Stimulated activated CD8-positive, alpha-beta memory T cell treated with anti-CD3 and anti-CD28 coated beads, Interleukin-4, amount 100 ng/mL, for 1 hour (primary cell): ENCODE data around the gene NDST3.
"Not testable (repeated sequence)": the region's sequence is repeated elsewhere in the genome, so short reads cannot be mapped to it uniquely, and the experiment has no call there.

Experiments used
- DNase-seq, 2 donors: peaks; one replicate each; pipeline ENCODE4 v3.0.0-alpha.2; 2020; ENCODE audit warnings: low read depth in 2 of 2, low spot score in 1 of 2

NDST3 gene

DNA sequence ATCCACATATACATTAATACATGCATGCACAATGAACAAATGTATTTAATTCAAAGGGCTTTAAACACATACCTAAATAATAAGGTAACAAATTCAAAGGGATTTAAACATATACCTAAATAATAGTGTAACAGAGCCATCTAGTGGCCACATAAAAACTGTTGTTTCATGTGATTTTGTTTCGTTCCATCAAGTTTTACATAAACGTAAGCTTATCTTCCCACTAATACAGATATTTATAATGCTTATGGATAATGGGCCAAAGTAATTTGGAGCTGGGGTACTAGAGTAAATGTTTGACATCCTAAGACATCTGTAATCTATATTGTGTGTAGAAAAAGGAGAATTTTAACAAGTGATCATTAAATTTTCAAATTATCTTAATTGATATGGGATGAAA is 236.2 kb downstream of the NDST3 start:
- DNase-seq = no peak

DNA sequence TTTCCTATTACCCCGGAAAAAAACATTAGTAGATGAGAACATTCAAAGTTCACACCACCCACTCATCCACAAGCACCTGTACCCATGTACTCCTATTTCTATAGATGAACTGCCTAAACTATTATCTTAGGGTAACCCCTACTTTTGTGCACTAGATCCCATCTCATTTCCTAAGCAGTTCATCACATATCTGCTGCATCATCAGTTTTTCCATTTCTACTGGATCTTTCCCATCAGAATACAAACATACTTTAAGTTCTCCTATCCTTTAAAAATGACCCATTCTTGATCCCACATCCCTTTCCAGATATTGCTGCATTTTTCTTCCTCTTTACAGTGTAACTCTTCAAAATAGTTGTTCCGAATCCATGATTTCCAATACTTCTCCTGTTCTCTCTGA is 237.5 kb downstream of the NDST3 start:
- no peak for DNase-seq

DNA sequence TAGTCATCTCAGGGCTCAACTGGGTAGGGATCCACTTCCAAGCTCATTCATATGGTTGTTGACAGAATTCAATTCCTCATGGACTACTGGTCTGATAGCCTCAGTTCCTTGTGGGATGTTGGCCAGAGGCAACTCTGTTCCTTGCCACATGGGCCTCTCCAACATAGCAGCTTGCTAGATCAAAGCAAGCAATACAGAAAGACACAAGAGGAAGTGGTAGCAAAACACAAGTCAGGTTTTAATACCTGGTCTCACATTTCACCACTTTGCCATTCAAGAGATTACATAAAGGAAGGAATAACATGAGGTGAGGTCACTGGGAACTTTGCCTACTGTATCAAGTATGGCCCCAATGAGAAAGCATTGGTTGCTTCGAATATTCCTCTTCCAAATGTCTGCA is 239.4 kb downstream of the NDST3 start:
- no peak for DNase-seq

DNA sequence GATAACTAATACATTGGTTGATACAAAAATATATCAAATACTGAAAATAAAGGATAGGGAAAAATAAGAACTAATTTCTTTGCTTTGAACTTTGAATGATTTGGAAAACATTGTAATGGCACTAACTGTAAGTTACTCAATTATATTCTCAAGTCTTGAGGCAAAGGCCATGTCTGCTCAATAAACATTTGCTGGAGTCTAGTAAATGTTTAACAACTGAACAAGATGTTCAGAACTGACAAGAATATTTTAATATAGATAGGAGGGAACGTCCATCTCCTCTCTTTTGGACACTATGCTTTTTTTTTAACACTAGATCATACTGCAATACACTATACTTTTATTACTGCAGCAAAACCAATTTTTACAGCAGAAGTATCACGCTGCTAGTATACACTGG is 242.3 kb downstream of the NDST3 start:
- DNase-seq = no peak

DNA sequence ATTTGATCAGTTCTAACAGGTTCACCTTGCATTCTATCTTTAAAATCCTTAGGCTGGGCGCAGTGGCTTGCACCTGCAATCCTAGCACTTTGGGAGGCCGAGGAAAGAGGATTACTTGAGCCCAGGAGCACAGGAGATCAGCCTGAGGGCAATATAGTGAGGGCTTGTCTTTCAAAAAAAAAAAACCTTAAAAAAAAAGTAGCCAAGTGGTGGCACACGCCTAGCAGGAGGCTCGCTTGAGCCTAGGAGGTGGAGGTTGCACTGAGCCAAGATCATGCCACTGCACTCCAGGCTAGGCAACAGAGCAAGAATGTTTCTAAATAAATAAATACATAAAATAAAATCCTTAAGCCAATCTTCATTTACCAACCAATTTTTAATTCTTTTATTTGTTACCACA is 243.0 kb downstream of the NDST3 start:
- no peak for DNase-seq

DNA sequence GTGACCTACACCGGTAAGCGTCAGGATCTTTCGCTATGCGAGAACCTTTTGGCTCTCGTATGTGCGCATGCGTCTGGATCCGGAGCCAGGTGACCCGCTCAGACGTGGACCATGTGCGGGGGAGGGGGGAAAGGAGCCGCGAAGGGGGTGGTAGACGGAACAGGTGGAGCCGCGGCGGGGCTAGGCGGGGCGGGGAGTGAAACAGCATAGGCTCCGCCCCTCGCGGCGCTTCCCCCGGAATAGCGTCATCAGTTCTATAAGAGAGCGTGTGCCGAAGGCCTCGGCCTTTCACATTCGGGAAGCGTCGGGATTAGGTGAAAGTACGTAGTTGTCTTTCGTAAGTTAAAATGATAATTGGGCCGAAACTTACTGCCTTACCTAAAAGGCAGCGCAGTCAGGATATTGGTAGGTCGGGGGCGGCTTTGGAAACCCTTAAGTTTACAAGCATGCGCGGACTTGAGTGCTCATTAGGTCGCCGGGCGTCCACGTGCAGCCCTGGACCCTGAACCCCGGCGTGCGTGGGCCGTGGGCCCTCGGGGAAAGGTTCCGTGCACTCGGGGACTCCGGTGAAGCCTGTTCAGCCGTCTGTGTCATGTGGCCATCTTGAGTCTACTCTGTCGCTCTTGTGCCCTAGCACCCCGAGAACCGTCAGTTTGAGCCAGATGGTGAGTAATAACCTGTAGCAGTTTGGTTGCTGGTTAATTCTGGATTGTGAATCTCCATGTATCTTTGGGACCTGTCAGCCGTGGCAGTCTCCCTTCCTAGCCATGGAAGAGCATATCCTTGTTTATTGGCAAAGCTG is 244.4 kb downstream of the NDST3 start:
- DNase-seq = peak; percentile 89 to 97

DNA sequence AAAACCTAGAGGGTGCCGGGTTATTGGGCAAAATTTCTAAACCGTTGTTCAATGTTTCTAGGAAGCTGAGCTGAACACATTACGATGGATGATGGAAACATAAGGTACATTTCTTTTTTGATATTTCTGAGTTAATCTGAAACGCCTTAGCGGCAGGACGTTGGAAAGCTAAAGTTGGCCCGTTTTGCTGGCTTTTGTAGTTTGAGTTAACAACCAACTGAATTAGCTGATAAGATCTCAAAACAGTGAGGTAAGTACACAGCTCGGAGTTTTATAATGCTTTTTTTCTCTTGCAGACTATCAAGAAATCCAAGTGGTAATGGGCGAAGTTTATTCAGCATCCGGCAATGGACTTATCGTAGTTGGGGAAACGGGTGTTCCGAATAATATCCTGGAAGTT is 245.0 kb downstream of the NDST3 start:
- DNase-seq = no peak

DNA sequence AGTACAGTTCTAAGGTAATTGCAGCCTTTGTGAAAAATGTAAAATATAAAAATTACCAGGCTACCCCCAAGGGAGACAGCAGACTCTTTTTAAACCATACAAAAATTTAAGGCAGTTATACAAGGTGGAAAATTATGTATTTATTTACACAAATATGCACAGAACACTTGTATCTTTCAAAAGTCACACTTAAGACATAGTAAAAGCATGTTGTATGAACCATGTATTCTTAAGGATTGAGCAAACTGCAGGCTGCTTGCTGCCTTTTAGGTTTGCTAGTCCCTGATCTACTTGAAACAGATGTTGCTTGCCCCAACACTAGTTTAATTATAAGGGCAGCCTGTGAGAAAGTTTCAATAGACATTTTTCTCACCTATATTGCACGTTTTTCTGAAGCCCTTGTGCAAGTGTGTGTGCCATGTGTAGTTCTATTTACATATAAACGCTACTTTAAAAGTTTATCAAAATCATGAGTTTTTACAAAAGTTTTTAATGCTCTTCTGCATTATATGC is 245.7 kb downstream of the NDST3 start:
- DNase-seq = no peak

DNA sequence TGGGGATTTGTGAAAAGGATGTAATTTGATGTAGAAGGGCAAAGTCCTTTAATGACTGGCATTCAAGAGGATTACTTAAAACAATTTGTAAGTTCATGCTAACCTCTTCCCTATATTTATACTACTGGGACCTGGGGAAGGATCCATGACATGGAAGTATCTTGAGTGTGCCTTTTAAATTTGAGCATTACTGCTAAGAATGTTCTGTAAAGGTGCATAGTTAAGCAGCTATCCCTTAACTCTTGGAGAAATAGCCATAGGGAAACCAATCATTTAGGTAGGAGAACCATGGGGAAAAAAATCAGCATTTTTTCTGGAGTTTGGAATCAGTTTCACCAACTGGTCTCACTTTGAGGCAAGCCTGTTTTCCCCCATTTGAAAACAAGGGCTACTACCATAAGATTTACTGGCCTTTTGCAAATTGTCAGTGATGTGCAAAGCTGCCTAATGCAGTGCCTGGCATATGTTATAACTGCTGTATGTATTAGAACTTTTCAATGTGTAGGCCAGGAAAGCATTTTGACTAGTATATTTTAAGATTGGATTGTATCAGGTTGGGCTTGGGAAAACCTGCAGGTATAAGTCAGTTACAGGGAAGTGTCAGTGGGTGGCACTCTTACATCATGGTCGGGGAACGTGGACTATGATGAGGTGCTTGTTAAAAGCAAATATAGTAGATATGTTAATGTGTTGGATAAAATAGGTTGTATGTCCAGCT is 246.4 kb downstream of the NDST3 start:
- DNase-seq = no peak

DNA sequence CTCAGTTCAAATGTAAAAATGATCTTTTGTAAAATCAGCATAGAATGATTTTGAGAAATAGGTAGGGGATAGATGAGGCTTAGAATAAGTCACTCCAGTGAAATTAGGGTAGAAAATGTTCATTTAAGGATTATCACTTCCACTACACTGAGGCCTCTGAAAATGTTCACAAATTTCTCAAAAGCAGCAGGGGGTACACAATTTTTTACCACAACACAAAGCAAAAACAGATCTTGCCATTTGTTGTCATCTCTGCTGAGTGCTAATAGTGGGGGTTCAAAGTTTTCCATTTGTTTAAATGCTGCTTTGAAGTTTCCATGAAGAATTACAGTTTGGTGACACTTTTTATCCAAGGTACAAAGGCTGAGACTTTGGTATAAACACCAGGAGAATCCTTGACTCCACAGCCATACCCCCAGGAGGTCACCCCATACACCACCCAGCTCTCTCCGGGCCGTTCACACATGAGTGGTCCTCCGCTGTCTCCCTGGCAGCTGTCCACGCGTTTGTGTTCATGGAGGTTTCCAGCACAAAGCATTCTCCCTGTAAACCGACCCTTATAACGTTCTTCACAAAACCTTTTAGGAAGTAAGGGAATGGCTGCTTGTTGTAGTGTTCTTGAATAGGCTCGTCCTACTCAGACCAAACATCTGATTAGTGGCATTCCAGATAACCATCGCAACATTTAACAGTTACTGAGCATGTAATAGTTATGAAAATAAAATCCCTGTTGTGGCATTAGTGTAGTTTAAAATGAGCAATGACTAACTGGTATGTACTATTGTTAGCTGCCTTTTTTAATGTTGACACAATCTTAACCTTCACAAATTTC is 247.5 kb downstream of the NDST3 start:
- DNase-seq = no peak

DNA sequence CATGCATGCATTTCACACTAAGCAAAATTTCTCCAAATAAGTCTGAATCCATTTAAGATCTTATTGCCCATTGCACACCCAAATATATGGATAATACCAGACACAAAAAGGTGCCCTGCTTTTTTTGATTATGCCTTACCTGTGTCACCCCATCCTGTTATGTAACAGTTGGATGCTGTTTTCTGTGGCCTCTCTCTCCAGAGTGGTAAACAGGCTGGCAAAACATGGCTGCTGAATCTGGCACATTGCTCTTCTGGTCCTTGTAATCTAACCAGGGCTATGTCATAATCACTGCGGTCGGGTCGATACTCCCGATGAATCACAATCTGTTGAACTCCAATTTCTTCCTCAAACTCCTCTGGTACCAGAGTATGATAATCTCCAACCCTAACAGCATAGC is 248.4 kb downstream of the NDST3 start:
- DNase-seq = no peak

DNA sequence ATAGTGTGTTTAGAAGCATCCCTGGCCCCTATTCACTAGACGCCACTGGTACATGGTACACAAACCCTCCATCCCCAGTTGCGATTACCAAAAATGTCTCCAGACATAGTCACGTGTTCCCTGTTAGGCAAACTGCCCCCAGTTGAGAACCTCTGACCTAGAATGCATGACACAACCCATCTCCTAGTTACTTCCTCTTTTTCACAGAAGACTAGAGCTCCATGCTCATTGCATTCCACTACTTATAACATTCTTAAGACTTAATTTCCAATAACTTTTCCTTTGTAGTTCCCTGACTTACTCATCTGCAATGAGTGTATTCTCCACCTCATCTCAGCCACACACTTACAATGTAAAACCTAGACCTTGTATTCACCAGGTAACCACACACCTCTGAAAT is 249.9 kb downstream of the NDST3 start:
- no peak for DNase-seq

DNA sequence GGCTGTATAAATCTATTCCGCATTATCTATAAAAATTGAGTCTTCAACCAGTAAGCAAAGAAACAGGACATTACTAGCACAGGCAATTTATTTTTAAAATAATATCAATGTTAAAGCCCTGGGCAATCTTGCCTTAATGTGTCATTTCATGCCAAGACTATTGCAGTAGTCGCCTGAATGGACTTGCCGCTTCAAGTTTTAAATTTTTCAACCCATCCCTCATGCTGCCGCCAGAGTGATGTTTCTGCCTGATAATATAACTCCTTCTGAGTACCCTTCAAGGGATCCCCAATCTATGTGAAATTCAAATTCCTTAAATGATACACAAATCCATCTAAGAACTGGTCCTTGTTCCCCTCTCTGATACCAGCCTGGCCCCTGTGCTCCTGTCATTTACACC is 251.6 kb downstream of the NDST3 start:
- DNase-seq = no peak

DNA sequence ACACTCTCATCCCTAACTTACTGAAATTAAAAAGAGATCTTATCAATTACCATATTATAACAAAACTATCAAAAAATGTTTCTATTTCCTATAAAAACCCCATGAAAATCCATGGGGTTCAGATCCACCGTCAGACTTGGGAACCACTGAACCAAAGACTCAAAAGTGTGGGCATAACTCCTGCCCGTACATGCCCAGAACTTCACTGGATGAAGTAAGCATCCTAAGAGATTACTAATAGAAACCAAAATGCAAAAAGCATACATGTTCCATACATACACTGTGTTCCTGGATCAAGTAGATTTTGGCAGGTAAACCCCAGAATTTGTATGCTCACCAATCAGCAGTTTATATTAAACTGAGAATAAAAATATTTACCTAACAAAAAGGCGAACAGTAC is 252.4 kb downstream of the NDST3 start:
- no peak for DNase-seq

DNA sequence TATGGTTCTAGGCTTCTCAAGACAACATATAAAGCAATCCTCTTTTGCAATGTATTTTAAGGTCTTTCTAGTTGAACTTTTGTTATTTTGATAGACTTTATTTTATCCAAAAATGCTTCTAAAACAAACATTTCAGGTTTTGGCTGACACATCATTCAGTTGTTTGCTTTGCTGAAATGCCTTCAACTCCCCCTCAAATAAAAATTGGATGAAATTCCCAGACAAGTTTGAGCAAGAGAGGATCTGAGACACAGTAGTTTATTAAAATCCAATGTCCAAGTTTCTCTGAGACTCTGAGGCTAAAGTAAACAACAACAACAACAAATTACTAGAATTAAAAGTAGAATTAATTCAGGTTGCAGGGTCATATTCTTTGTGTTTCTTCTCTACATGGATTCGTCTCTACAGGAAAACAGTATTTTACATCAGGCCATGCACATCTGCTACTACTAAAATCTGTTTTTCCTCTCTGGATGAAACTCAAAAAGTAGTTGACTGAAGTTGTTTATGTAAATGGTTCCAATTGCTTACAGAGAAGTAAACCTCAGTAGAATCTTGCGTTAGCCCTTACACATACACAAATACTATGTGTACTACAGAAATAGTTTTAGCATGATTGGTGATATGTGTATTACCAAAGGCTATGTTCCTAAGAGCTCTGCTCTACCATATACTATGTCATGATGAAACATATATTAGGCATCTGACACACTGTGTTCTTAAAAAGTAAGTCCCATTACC is 253.6 kb downstream of the NDST3 start:
- no peak for DNase-seq

DNA sequence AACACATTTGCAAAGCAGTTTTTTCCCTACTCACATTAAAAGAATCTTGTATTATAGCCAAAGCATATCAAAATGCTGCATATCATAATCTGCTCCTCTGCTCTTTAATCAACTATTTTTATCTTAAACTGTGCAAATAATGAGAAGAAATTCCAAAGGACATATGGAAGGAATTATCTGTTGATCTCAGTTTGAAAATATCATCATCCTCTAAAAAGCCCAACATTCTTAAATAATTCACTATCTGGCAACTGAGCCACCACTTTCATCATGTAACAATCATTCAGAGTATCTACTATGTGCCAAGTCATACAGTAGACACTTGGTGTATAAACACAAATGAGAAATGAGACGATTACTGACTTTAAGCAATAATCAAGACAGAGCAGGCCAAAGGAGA is 255.5 kb downstream of the NDST3 start:
- no peak for DNase-seq

DNA sequence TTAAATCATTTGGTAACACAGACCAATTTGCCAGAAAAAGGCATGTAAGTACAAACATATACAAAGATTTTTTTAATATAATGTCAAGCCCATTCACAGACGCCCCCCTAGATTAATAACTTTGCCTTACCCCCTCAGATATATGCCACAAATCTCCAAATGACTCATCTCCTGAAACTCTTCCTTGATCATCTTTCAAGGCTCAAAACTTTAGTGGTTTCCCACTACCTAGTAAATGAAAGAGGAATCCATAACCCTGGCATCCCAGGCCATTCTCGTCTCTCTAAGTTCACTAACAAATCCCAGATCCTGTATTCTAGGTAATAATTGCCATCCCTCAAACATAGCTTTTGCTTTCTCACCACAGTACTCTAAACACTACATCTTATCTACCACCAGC is 256.7 kb downstream of the NDST3 start:
- no peak for DNase-seq

DNA sequence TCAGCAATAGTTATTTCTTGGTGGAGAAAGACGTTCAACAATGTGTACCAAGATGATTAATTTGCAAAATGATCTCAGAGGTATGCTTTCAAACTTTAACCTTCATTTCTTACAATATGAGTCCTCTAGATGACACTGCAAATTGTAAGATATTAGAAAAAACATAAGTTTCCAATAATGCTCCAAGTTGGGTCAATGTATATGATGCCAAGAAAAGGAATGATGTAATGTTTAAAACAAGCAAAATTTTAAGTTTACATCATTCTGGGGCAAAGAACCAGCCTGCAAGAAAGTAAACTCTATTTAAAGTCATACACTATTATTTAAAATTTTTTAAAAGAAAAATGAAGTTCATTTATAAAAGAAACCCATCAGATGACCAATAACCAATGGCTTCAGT is 262.4 kb downstream of the NDST3 start:
- no peak for DNase-seq

DNA sequence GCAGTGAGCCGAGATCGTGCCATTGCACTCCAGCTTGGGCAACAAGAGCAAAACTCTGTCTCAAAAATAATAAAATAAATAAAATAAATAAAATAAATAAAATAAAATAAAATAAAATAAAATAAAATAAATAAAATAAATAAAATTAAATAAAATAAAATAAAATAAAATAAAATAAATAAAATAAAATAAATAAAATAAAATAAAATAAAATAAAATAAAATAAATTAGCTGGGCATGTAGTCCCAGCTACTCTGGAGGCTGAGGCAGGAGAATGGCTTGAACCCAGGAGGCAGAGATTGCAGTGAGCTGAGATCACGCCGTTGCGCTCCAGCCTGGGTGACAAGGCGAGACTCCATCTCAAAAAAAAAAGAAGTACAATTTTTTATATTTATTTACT is 265.3 kb downstream of the NDST3 start:
- not testable (repeated sequence) for DNase-seq

DNA sequence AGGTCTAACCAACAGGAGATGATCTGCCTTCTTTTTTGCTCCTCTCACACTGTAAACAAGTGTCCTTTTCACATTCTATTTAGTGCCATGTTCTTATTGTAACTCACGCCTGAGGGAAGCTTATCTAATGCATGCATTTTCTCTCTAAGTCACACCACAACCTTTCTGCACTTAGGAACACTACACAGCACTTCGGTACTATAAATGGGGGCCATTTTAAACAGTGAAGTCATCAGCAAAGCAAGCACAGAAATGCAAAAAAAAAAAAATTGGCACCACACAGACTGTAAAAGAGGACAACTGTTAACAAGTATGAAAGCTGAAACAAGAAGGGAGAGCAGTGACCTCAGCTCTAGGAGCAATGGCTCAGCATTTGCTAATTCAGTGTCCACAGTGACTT is 273.4 kb downstream of the NDST3 start:
- DNase-seq = no peak
